ENCODE results near the gene MON2. TPM values are rescaled to one million over a fixed set of nuclear protein-coding genes. Genes with fewer than 3 reads are reported as not detected.

MON2 gene
- total RNA-seq, 1 donor from 2014 or later = 17.2 TPM

DNA sequence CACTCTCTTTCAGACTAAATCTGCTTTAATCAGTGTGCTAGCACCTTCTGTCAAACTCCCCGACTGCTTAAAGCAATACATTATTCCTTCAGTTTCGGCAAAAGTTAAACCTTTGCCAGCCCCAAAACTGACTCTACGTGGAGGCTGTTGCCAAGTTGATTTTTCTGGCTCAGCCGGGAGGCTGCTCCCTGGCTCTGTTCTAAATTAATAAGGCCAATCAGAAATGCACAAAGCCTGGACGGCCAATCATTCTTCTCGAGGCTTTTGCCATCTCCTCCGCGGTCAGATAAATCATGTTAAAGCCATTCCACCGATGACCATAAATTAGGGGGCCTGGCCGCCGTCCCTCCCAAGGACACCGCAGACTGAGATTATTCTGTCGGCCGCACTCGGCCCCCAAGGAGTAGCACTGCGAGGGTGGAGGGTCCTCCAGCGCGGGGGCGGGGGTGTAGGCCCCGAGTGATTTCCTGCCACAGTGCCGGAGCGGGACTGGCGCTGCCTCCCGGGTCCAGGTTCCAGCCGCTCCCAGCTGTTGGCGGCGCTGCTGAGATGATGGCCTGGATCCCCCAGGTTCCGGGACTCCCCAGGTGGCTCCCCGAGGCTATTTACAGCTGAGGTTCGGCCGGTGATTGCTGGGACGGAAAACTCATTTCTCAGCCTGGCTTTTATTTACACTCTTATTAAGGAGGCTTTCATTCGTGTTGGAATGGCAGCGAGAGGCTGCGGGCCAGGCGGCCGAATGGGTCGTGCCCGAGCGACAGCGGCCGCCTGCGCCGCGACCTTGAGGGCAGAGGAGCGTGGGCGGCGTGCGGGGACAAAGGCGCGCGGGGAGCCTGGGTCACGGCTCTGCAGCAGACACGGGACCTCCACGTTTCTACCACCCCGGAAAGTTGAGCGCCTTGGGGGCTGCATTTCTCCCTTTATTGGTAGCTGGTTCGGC lies 165.1 kb downstream of the MON2 start:
- no peaks in the 10 kb centered on the region for H3K9me3 ChIP-seq (replicated peaks)
- no peaks in the 10 kb centered on the region for H3K27me3 ChIP-seq (ENCODE audit: low read depth)
- peak; percentile 71 for DNase-seq
- intact Hi-C loops (cut with micrococcal nuclease) = no loop called here
- H3K27ac ChIP-seq (replicated peaks) = peak overlapping the region; percentile 85
- peaks cover 19% of the 10 kb centered on the region for H3K4me1 ChIP-seq
- H3K36me3 ChIP-seq = no peaks in the 10 kb centered on the region
- peak overlapping the region; percentile 77 for H3K4me3 ChIP-seq
- peak; percentile 54 for TF ChIP-seq CTCF (IDR thresholded peaks at IDR 0.05; ENCODE audit: borderline replicate concordance)

DNA sequence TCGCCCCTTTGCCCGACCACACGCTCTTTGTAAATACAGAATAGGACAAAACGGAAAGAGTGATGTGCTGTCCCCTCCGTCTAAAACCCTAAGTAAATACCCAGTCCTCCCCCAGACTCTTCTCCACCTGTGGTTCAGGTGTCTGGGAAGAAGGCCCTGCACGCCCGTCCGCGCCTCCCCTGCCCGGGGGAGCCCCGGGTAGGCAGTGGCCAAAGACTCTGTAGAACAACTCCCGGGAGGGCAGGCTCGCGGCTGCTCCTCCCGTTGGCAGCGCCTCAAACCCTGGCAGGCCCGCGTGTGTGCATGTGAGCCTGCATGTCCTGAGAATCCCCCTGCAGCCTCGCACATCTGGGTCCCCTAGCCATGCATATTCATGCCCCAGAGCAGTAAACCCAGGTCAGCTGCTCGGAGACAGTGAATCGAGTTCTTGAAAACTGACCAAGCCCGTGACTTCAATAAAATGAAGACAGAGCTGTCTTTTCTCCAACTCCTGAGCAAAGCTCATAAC lies 165.8 kb downstream of the MON2 start:
- H3K27me3 ChIP-seq (ENCODE audit: low read depth) = no peaks in the 10 kb centered on the region
- peak; percentile 61 for DNase-seq
- peaks cover 19% of the 10 kb centered on the region for H3K4me1 ChIP-seq
- H3K27ac ChIP-seq (replicated peaks) = peak overlapping the region; percentile 85
- no peaks in the 10 kb centered on the region for H3K9me3 ChIP-seq (replicated peaks)
- intact Hi-C loops (cut with micrococcal nuclease) = no loop called here
- no peak for TF ChIP-seq CTCF (IDR thresholded peaks at IDR 0.05; ENCODE audit: borderline replicate concordance)
- H3K36me3 ChIP-seq = no peaks in the 10 kb centered on the region
- H3K4me3 ChIP-seq = peak overlapping the region; percentile 77

- intact Hi-C loops (cut with micrococcal nuclease) = no loop called here
- Histone ChIP-seq H3K27ac (replicated peaks) (no peak overlapping the region), H3K4me1 (peaks cover 19% of the 10 kb centered on the region), H3K27me3 (ENCODE audit: low read depth) (no peaks in the 10 kb centered on the region), H3K9me3 (replicated peaks) (no peaks in the 10 kb centered on the region), H3K4me3 (no peak overlapping the region), H3K36me3 (no peaks in the 10 kb centered on the region)
- TF ChIP-seq CTCF (IDR thresholded peaks at IDR 0.05; ENCODE audit: borderline replicate concordance) = no peak
- DNase-seq = no peak
Observed at GRCh38 chr12:62635649-62636048, 169.0 kb downstream of the MON2 start.

DNA sequence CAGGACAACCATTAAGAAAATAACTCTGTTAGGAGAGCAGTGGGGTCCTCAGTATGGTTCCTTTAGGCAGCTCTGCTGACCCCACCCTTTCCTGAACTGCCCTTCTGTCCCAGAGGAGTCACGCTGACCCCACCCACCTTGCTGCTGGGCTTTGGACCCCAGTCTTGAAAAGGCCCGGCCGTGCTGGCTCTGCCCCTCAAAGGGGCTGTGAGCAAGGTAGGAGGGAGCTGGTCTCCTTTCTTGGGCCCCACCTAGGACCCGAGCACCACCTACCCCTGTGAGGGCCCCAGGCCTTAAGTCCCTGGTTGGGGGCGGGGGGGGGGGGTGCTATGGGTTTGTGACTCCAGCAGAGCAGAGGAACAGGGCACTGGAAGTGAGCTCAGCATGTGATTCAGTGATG lies 171.1 kb downstream of the MON2 start:
- Histone ChIP-seq H3K4me1 (peaks cover 2% of the 10 kb centered on the region), H3K9me3 (replicated peaks) (no peaks in the 10 kb centered on the region), H3K36me3 (no peaks in the 10 kb centered on the region), H3K4me3 (no peak overlapping the region), H3K27me3 (ENCODE audit: low read depth) (no peaks in the 10 kb centered on the region), H3K27ac (replicated peaks) (no peak overlapping the region)
- intact Hi-C loops (cut with micrococcal nuclease) = no loop called here
- TF ChIP-seq CTCF (IDR thresholded peaks at IDR 0.05; ENCODE audit: borderline replicate concordance) = no peak
- DNase-seq = no peak

DNA sequence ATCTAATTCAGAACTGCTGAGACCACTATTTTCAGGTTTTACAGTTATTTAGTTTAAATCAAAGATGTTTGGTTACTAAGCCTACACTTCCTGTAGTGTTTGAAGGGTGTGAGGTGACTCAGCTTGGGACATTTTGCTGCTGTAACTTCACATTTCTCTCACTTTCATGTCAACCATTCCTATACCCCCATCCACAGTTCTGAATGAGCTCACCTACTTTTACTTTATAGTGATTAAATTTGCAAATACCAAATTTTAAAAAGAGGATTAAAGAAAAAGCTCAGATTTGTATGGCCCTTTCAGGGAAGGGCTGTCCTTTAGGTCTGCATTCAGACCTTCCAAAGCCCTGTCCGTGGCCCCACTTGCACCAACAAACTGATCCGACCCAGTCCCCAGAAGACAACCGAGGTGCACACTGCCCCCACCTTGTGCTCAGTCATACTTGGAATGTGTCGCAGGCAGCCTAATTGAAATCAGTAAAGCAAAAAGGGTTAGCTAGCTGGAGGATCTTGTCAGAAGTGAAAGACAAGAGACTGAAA lies 174.4 kb downstream of the MON2 start:
- no peaks in the 10 kb centered on the region for H3K9me3 ChIP-seq (replicated peaks)
- DNase-seq = no peak
- intact Hi-C loops (cut with micrococcal nuclease) = no loop called here
- no peaks in the 10 kb centered on the region for H3K36me3 ChIP-seq
- no peaks in the 10 kb centered on the region for H3K27me3 ChIP-seq (ENCODE audit: low read depth)
- no peak overlapping the region for H3K27ac ChIP-seq (replicated peaks)
- no peaks in the 10 kb centered on the region for H3K4me1 ChIP-seq
- no peak for TF ChIP-seq CTCF (IDR thresholded peaks at IDR 0.05; ENCODE audit: borderline replicate concordance)
- H3K4me3 ChIP-seq = no peak overlapping the region
